Measurements from ENCODE around the gene MYORG. TPM values are rescaled to one million over a fixed set of nuclear protein-coding genes. Genes with fewer than 3 reads are reported as not detected.
A peak's percentile ranks its signal among the peaks of the same experiment; 100 is the strongest.

MYORG gene
- total RNA-seq, 1 experiment from 2014 or later, result 11.5 TPM

DNA sequence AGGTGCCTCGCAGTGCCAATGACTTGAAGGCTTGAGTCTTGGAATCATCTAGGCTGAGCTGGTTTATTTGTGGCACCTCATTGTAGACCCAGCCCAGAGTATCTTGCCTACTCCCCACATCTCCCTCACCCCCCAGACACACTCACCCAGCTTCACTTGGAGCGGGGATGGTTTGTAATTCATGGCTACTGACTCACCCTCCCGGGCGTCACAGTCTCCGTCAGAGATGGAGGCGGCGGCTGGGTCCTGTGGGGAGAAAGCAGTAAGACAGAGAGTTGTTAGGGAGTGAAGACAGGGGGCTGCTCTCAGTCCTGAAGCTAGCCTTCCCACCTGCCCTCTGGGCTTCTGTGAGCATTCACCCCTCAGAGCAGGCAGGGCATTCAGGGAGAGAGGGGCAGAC is 29.0 kb upstream of the MYORG start:
- intact Hi-C loops (cut with micrococcal nuclease; ENCODE audit: unreplicated experiment), result loop anchor here (10.0 kb wide), 1 partner anchor 189 kb away; no protein-coding TSS in a partner anchor
- Mint-ChIP-seq H3K4me1 (ENCODE audit: low read depth, unreplicated experiment) (no peaks in the 10 kb centered on the region), H3K36me3 (ENCODE audit: insufficient read depth, unreplicated experiment) (no peaks in the 10 kb centered on the region), H3K4me3 (ENCODE audit: low read depth, unreplicated experiment) (no peak overlapping the region), H3K27me3 (ENCODE audit: unreplicated experiment) (no peaks in the 10 kb centered on the region), H3K9me3 (ENCODE audit: low read depth, unreplicated experiment) (no peaks in the 10 kb centered on the region), H3K27ac (ENCODE audit: unreplicated experiment) (no peak overlapping the region)
- no TSS peak for BruUV-seq (replicated peaks)
- no peak for TF ChIP-seq CTCF (IDR thresholded peaks at IDR 0.05; ENCODE audit: unreplicated experiment)
- CTCF ChIA-PET, result no interaction called here
- no peak for DNase-seq

DNA sequence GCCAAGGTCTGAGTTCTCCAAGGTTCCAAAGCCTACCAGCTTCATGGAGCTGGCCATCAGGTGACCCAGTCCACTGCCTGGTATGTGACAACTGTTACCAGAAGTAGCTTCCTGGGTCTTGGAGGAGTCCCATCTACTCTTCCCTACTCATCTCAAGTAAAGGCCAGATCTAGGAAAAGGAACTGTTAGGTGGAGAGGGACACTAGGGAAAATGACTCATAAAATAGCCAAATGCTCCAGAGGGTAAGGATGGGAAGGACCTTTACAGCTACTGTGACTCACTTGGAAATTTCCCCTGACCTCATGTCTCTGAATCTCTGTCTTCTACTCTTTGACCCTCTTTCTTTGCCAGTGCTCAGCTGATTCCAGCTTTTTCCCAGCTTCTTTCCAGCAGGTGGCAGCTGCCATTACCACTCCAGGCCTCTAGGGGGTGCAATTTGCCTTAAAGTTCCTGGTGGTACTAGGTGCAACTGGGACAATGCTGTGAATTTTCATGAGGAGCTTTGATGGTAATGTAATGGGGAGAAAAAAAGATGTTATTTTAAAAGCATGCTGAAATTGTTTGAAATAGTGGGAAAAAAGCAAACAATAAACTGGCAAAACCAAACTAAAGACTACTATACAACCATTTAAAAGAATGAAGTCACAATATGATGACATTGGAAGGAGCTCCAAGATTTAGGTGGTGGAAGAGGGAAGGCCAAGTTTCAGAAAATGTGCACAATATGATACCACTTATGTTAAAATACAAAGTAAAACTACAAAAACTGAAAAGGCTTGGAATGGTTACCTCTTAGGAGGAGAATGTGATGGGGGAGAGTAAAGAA is 27.1 kb upstream of the MYORG start:
- CTCF ChIA-PET, result interaction anchor here (0.7 to 1.9 kb wide), 13 partner anchors 14 to 200 kb away, joined by 3 to 15 read pairs (median 4); no protein-coding TSS in a partner anchor

DNA sequence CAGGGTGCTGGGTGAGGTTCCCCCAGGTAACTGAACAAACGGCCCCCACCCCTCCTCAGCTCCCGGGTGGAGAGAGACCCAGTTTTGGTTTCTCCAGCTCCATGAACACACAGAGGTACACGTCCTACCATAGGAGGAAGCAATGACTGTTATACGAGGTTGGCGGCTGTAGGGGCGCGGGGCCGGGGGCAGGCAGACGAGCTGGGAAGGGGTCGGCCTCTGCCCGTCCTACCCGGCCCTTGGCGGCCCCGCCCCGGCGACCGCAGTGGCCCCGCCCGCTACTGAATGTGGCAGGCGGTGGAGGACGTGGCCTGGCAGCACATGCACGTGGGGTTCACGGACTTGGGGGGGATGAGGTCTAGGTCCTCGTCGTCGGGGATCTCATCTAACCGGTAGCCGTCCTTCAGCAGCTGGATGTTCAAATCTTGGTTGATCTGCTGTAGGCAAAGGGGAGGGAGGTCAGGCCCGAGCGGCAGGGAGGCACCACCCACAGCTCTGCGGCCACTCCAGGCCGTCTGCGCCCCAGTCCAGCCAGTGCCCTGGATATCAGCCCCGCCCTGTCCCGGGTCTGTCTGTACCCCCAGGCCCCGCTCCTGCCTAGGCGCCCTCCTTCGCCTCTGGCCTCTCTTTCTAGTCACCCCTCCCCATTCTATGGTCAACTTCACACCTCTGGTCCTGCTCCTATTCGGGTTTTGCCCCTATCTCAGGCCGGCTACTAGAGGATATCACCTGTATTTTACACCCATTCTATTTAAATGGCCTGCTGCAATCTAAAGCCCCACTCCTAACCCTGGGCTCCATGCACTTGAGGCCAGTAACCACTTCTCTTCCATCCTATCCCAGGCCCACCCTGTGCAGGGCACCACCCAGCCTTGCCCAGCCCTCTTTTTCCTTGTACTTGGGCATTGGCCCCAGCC is 24.2 kb upstream of the MYORG start:
- CTCF ChIA-PET, result no interaction called here
- TF ChIP-seq CTCF (IDR thresholded peaks at IDR 0.05; ENCODE audit: unreplicated experiment), result no peak
- intact Hi-C loops (cut with micrococcal nuclease; ENCODE audit: unreplicated experiment), result loop anchor here (5.0 to 10.0 kb wide), 2 partner anchors 146 to 194 kb away; no protein-coding TSS in a partner anchor
- no peak overlapping the region for H3K4me3 Mint-ChIP-seq (ENCODE audit: low read depth, unreplicated experiment)
- H3K27ac Mint-ChIP-seq (ENCODE audit: unreplicated experiment), result no peak overlapping the region
- H3K4me1 Mint-ChIP-seq (ENCODE audit: low read depth, unreplicated experiment), result no peaks in the 10 kb centered on the region
- H3K27me3 Mint-ChIP-seq (ENCODE audit: unreplicated experiment), result no peaks in the 10 kb centered on the region
- no TSS peak for BruUV-seq (replicated peaks)
- no peak for DNase-seq
- no peaks in the 10 kb centered on the region for H3K9me3 Mint-ChIP-seq (ENCODE audit: low read depth, unreplicated experiment)
- H3K36me3 Mint-ChIP-seq (ENCODE audit: insufficient read depth, unreplicated experiment), result no peaks in the 10 kb centered on the region

More for the DNA sequence above, 27.1 kb upstream of the MYORG start:
- Mint-ChIP-seq H3K27ac (ENCODE audit: unreplicated experiment) (no peak overlapping the region), H3K4me1 (ENCODE audit: low read depth, unreplicated experiment) (no peaks in the 10 kb centered on the region), H3K4me3 (ENCODE audit: low read depth, unreplicated experiment) (no peak overlapping the region), H3K36me3 (ENCODE audit: insufficient read depth, unreplicated experiment) (no peaks in the 10 kb centered on the region), H3K9me3 (ENCODE audit: low read depth, unreplicated experiment) (no peaks in the 10 kb centered on the region), H3K27me3 (ENCODE audit: unreplicated experiment) (no peaks in the 10 kb centered on the region)
- intact Hi-C loops (cut with micrococcal nuclease; ENCODE audit: unreplicated experiment), result loop anchor here (5.0 to 10.0 kb wide), 2 partner anchors 144 to 191 kb away; no protein-coding TSS in a partner anchor
- peak; percentile 73 for TF ChIP-seq CTCF (IDR thresholded peaks at IDR 0.05; ENCODE audit: unreplicated experiment)
- no TSS peak for BruUV-seq (replicated peaks)
- DNase-seq, result peak; percentile 70

- H3K36me3 Mint-ChIP-seq (ENCODE audit: insufficient read depth, unreplicated experiment), result no peaks in the 10 kb centered on the region
- CTCF ChIA-PET, result no interaction called here
- H3K27ac Mint-ChIP-seq (ENCODE audit: unreplicated experiment), result no peak overlapping the region
Measured at GRCh38 chr9:34400275-34400674, 23.6 kb upstream of the MYORG start.

More at GRCh38 chr9:34400275-34400674, 23.6 kb upstream of the MYORG start:
- no peaks in the 10 kb centered on the region for H3K4me1 Mint-ChIP-seq (ENCODE audit: low read depth, unreplicated experiment)
- DNase-seq, result no peak
- H3K4me3 Mint-ChIP-seq (ENCODE audit: low read depth, unreplicated experiment), result no peak overlapping the region
- no peaks in the 10 kb centered on the region for H3K9me3 Mint-ChIP-seq (ENCODE audit: low read depth, unreplicated experiment)
- no TSS peak for BruUV-seq (replicated peaks)
- intact Hi-C loops (cut with micrococcal nuclease; ENCODE audit: unreplicated experiment), result loop anchor here (5.0 to 10.0 kb wide), 2 partner anchors 147 to 195 kb away; no protein-coding TSS in a partner anchor
- no peak for TF ChIP-seq CTCF (IDR thresholded peaks at IDR 0.05; ENCODE audit: unreplicated experiment)
- no peaks in the 10 kb centered on the region for H3K27me3 Mint-ChIP-seq (ENCODE audit: unreplicated experiment)

All from Calu3 (cell line).